DMS153 treated with DMSO at 0.1 percent for 48 hours (cell line): Measurements from ENCODE around the gene UVRAG.

Source experiments
- DNase-seq: peaks from one replicate; lab custom pipeline; 2025; ENCODE audit not compliant: unreplicated experiment; lab: John Stamatoyannopoulos, UW

UVRAG gene

DNA sequence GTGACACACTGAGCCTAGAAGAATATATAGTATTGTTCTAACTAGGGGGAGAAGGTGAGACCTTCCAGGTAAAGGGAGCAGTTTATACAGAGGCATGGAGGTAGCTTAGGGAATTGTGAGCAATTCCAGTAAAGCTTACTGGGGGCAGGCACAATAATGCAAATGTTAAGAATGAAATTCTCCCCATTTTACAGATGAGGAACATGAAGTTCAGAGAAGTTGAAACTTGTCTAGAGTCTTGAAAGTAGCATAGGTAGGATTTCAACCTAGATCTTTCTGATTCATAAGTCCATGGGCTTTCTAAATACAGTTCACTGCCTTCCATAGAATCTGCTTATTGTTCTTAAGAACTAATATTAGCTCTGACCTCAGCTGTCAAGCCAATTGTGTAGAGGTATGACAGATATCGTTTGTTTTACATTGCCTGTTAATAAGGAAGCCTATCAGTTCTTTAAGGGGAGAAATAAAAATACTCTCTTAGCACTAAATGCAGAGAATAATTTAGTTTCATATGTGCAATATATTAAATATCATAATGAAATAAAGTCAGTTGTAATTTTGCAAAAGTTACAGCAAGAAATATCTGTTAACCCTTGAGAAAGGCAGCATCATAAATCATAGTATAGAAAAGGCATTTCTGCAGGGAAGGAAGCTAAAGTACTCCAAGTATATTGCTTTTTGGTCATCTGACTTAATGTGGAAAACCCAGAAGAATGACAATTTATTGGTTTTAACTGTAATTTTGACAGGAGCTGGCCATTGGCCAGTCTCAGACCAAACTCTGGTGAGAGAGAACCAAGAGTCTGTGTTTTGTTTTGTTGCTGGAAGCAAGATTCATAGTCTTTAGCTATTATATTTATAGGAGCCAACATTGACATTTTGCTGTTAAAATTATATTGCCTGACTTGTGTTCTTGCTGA lies 181.8 kb downstream of the UVRAG start:
- DNase-seq: no peak

DNA sequence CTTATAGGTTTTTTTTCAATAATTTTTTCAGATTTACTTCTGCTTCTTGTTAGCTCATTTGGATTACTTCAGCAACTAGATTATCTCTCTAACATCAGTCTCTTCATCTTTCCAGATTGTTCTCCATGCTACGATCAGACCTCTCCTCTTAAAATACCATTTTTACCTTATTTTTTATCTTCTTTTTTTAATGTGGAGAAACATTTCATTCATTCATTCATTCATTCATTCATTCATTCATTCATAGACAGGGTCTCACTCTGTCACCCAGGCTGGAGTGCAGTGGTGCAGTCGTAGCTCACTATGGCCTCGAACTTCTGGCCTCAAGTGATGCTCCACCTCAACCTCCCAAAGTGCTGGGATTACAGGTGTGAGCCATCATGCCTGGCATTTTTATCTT lies 189.4 kb downstream of the UVRAG start:
- no peak for DNase-seq

DNA sequence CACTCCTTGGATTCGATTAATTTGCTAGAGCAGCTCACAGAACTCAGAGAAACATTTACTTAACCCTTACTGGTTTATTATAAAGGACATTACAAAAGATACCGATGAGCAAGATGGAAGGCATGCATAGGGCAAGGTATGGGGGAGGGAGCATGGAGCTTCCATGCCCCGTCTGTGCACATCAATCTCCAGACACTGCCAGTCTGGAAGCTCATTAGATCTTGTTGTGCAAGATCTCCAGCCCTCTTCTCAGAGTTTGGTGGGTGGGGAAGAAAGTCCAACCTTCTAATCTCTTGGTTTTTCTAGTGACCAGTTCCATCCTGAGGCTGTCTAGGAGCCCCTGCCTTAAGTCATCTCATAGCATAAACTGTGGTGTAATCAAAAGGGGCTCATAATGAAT lies 190.7 kb downstream of the UVRAG start:
- no peak for DNase-seq

DNA sequence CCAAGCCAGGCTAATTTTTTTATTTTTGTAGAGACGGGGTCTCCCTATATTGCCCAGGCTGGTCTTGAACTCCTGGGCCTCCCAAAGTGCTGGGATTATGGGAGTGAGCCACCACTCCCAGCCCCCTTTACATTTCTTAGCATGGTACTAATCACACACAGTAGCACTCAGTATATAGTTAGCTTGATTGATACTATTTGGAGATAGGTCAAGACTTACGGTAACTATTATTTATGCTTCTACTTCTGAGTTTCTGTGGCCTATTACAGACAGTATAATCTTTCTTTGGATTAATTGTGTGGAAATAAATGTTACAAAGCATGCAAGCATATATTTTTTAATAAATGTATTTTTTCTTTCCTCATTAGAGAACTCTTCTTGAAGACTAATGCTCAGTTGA lies 192.2 kb downstream of the UVRAG start:
- DNase-seq: no peak

DNA sequence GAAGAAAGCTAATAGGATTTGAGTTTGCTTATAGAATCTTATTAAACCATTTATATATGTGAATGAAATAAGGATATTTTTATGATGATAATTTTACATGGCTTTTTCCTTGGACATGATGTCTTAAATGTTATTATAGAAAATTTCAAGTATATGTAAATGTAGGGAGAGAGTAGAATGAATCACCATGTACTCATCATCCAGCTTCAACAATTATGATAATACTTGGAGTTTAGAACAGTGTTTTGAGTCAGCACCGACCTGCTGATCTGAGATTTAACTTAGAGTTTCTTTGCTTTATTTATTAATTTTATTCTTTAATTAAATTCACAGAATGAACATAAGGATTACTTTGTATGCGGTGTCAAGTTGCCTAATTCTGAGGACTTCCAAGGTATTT lies 193.5 kb downstream of the UVRAG start:
- DNase-seq: no peak

DNA sequence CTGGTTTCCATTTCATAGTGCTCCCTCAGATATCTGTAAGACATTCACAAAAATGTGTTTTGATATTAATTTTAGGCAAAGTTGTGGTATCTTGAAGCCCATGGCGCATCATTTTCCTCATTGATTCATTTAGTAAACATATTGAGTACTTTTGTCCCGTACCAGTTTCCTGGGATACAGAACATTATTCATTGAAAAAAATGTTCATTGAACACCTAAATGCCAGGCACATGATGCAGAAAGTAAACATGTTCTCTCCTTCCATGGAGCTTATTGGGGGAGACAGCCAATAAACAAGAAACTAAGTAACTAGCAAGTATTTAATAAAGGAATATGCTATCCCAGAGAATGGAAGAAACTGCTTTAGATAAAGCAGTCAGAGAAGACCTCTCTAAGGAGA lies 195.0 kb downstream of the UVRAG start:
- no peak for DNase-seq

DNA sequence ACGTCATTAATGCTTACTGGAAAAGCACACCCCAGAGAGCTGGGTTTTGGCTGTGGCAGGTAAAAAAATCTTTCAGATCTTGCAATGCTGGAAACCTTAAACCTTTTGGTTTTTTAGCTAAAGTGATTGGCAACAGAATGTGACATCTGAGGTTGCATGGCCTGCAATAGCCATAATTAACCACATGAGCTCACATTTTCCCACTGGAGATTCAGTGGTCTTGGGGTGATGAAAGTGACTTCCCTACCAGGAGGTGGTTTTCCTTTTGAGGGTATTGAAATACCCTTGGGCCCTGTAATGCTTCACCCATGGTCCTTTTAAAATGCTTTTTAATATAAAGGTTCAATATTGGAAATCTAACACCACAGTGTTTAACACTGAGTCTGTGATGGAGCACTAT lies 198.5 kb downstream of the UVRAG start:
- no peak for DNase-seq

DNA sequence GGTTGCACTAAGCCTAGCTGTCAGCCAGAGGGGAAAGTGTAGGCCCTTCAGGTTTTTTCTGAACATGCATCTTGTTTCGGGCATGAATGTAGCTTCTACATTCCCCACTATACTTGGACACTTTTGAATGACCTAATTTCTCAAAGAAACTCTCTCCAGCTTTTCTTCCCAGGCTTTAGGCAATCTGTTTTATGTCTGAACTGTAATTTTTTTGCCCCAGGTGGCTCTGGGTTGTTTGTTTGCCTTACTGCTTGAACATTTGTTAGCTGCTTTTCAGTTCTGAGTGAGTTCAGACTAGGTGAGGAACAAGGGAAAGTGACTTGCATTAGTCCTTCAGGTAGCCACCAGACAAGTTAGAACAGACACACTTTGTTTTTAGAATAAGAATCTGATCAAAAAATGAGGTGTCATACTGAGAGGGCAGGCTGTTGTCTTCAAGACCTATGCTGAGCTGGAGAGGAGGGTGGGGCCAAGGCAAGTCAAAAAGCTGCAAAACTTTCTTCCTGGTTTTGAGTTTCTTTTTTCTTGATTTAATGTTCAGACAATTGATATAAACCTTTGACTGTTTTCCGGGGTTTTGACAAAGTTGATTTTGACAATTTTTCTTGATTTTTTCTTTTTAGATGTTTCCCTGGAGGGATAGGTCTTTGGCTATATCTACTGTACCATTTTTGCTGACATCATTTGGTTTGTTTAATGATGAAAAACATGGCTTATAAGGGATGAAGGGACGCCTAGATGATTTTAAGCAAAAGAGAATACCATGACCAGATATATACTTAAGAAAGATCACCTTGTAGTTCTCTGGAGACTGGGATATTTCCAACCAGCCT lies 208.4 kb downstream of the UVRAG start:
- DNase-seq: no peak

DNA sequence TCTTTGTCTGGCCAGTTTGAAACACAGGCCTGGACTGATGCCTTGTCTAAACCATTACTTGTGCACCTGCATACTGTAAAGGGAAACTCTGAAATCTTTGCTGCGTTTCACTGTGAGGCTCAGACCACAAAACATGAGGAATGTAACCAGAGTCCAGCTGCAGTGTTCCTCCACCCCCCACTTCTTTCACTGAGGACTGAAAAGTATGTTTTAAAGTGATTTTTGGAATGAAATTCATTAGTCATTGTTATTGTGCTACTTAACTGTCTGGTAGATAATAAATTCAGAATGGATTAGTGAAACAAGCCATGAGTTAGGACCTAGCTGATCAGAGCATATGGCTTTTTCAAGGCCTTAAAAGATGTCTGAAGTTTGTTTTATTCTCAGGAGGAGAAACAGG lies 210.1 kb downstream of the UVRAG start:
- no peak for DNase-seq

DNA sequence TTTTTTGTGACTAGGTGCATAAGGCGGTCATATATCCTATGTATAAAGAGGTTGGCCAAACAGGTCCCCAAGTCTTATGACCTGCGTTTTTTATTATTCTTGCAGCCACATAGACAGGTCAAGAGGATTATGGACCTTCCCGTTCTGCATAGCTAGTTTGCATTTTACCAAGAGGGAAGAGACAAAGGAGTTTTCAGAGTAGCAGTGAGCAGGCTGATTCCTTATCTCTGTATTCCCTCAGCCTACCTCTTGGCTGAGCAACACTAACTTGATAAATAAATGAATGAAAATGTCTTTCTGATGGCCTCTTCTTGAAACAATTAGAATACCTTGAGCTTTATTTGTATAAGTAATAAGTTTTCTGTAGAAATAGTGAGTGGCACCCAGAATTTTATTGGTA lies 210.8 kb downstream of the UVRAG start:
- DNase-seq: no peak

DNA sequence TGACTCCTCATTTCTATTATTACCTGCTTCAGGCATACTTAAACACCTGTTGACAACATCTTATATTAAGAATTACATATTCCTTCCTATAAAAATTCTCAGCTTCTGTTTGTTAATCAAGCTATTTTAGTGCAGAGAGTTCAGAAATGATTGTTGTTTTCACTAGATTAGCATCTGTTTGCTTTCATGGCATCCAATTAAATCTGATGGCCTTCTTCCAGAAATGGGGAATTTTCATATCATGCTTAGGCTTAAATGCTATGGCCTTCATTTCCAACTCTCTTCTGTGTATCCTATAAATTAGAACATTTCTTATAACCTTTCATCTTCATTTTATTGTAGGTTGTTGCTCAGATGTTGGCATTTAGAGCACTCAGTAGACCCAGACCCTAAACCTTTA lies 211.3 kb downstream of the UVRAG start:
- DNase-seq: no peak

DNA sequence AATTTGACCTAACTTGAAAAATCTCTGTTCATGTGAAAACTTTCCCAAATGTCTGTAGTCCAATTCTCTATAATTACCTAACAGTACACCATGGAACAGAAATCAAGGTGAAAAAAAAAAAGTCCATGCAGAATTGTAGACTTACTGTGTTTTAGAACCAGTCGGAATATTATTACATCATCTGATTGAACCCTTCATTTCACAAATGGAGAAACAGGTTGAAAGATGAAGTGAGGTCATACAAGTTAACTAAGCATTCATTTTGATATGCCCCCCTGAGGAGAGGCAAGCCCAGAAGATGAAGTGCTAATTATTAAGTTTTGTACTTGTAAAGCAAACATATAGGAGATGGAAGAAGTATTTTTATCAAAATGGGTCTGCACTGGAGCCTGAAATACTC lies 211.9 kb downstream of the UVRAG start:
- DNase-seq: no peak

DNA sequence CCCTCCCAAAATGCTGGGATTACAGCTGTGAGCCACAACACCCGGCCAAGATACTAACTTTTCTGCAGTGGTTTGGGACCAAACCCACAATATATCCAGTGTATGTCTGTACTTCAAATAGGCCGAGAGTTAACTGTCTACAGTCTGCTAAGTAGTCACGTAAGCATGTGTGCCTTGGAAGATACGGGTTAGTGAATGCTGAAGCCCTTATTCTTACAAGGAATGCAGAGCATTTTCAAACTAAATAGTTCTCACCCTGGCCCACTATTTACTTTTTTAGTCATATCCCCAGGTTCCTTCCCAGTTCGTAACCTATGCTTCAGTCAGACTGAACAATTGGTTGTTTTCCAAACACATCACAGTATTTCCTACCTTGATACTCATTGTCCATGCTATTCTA lies 215.3 kb downstream of the UVRAG start:
- DNase-seq: no peak

DNA sequence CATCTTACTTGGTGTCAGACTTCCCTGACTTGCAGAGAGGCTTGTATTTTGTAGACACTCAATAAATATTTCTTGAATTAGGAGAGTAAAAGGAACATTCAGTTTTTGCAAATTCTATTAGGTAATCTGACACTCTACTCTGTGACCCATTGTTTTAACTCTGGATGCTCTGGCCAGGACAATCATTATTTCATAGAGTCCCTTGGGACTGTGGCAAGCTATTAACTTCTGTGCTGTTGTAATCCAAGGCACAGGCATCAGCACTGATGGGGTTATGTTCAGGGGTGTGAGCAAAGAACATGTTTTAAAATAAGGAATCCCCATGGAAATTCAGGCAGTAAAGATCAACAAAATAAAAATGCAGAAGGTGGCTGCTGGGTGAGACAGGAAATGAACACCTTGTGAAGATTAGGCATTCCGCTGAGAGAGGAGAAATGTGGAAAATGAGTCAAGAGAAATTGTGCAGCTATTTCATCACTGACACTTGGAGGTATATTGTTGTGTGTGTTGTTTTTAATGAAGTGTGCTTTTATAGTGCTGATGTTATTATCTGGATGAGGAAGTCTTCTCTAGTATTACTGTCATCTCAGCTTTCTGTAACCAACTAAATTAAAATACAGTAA lies 216.1 kb downstream of the UVRAG start:
- DNase-seq: no peak

DNA sequence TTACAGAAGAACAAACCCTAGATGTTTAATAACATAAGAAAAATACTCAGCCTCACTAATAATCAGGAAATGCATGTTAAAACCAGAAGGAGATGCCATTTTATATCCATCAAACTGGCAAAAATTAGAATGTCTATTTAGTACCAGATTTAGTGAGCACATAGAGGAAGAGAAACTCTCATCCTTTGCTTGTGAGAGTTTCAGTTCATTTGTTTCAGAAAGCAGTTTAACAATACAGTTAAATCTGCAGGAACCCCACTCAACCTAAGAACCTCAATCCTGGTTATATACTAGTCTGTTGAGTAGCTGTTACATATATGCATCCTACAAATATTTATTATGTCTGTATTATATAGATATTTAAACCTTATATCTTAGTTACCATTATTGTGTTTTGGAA lies 218.7 kb downstream of the UVRAG start:
- no peak for DNase-seq

DNA sequence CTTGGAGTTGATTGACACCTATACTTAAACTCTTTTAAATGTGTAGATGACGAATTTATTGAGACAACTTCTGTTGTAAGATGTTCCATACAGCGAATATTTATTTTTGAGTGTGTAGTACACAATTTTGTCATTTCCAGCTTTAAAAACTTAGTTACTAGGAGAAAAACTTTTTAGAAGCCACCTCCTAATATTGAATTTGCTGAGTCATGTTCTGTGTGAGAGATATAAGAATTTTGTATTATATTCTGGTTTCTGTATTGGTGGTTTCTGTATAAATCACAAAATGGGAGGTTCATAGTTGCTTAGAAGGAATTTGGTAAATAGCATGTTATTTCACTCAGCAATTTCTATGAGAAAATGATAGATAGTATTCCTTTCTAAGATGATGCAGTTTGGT lies 220.0 kb downstream of the UVRAG start:
- DNase-seq: no peak

DNA sequence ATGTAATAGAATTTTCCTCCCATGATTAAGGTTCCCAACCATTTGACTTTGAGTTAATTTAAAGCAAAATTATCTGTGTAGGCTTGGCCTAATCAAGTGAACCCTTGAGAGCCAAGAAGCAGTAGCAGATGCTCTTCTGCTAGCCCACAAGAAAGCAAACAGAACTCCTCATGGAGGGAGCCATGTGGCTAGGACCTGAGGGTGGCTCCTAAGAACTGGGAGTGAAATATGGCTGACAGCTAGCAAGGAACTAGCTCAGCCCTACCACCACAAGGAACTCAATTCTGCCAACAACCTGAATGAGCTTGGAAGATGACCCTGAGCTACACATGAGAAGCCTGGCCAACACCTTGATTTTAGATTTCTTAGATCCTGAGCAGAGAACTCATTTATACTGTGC lies 223.6 kb downstream of the UVRAG start:
- DNase-seq: no peak

DNA sequence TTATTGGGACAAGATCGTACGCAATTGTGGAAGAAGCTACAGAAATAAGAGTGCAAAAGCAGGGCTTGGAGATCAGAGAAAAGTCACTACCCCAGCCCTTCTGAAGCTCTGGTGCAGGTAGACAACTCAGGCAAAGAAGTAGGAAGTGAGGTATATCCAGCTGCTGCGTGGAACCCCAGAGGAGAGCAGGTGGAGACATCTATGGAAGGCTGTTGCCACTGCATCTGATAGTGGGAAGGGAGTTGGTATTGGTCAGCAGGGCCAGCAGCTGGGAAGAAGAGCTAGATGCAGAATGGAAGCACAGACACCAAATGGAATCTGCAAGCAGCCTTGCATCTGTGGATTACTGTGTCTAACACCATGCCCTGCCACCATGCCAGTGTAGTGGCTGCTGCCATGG lies 226.2 kb downstream of the UVRAG start:
- no peak for DNase-seq

DNA sequence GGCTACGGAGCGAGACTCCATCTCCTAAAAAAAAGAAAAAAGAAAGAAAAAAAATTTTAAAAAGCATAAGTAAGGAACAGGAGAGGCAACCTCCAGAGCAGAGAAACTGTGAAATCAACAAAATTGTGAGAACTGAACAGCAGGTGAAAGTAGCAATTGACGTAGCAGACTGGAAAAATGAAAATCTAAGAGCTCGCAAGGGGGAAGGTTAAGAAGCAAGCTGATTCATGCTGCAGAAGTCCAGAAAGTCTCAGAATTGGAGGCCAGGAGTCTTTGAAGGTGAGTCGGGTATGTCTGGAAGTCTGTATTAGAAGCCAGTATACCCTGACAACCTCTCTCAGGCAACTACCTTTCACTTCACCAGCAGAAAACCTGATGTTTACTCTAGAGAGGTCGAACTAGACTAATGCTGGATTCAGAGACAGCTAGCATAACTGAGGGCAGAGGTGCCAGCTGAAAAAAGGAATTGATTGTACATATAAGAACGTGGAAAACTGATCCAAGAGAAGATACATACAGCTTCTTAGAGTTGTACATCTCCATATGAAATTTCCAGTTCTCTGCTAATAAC lies 229.8 kb downstream of the UVRAG start:
- DNase-seq: no peak

DNA sequence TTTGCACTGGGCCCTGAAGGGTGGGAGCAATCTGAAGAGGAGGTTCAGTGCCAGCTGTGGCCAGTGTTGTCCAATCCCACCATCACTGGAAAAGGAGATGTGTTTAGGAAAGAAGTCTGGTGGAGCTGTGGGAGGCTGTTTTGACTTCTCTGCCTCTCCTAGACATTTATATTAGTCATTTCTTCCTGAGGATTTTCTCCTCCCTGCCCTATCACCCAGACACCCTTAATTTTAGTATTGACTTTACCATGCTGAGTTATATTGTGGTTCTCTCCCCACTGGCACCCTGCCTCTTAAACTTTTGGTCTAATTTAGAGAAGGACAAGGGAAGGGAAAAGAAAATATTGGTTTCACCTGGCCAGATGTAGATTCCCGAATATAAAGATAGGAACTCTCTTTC lies 232.2 kb downstream of the UVRAG start:
- no peak for DNase-seq

DNA sequence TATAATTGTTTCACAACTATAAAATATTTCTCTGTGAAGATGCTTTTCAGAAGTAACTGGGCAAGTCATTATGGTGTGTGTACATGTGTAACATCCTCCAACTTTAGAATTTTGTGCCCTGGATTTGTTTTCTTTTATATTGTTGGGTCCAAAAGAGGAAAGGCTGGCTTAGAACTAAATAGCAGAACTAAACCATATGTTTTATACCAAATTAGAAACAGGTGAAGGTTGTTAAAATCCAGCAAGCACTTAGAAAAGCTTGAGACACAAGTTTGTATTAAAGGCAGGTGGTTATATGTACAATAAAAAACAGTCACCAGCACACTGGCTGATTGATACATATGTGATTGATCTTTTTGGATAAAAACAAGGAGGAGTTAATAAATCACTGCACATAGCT lies 232.8 kb downstream of the UVRAG start:
- DNase-seq: no peak

DNA sequence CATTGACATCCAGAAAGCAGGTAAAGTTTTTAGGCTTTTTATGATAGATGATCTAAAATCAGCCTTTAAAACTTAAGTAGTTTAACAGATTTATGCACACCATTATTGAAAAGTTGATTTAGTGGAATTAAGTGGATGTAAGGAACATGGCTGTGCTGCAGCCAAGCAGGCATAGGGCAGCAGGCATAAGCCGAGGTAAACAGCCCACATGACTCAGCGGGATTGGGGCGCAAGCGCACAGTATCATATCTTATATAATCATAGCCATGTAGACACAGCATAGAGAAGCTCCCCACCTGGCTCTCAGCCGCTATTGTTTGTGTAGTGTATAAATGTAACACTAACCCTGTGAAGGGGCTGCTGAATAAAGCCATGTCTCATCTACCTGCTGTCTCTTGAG lies 233.8 kb downstream of the UVRAG start:
- DNase-seq: peak; percentile 67
